GM23338 (cell line): Measurements from ENCODE around the gene PFKP. TPM values are rescaled to one million over a fixed set of nuclear protein-coding genes. Genes with fewer than 3 reads are reported as not detected.

Experiments
- ATAC-seq: fragments of 200-7000 bp; cut with Tn5 transposase; 3 replicates; pipeline ENCODE4 v1.9.1; 2020
- DNase-seq: peaks from one replicate; pipeline ENCODE4 v3.0.0-alpha.2; 2015; ENCODE audit warnings: low spot score
- H2AFZ ChIP-seq: fragments of 200-600 bp; sonication (generic); 2 replicates; pipeline ENCODE4 v1.8.0; 2016; ENCODE audit warnings: antibody characterized with exemption, mild to moderate bottlenecking, moderate library complexity
- H3F3A ChIP-seq: fragments of 200-600 bp; sonication (generic); replicated peaks from 2 replicates; pipeline ENCODE4 v1.8.0; 2017; ENCODE audit warnings: antibody characterized with exemption, mixed run types, low read depth
- H3K27ac ChIP-seq: fragments of 200-600 bp; sonication (generic); 2 replicates; pipeline ENCODE4 v1.6.1; 2016; ENCODE audit warnings: low read depth
- H3K27me3 ChIP-seq: fragments of 200-600 bp; sonication (generic); 2 replicates; pipeline ENCODE4 v1.8.0; 2016; ENCODE audit warnings: mild to moderate bottlenecking, mixed run types, moderate library complexity; ENCODE audit not compliant: insufficient read depth
- H3K36me3 ChIP-seq: fragments of 200-600 bp; sonication (generic); 2 replicates; pipeline ENCODE4 v1.8.0; 2016; ENCODE audit warnings: mild to moderate bottlenecking; ENCODE audit not compliant: insufficient read depth
- H3K4me1 ChIP-seq: fragments of 200-600 bp; sonication (generic); 2 replicates; pipeline ENCODE4 v1.8.0; 2016; ENCODE audit warnings: mild to moderate bottlenecking, moderate library complexity; ENCODE audit not compliant: insufficient read depth
- H3K4me2 ChIP-seq: fragments of 200-600 bp; sonication (generic); 2 replicates; pipeline ENCODE4 v1.7.1; 2017; ENCODE audit warnings: mixed run types
- H3K4me3 ChIP-seq: fragments of 200-600 bp; sonication (generic); 2 replicates; pipeline ENCODE4 v1.6.1; 2016; ENCODE audit warnings: mixed run types
- H3K79me2 ChIP-seq: fragments of 200-600 bp; sonication (generic); replicated peaks from 2 replicates; pipeline ENCODE4 v1.8.0; 2017; ENCODE audit warnings: mild to moderate bottlenecking; ENCODE audit not compliant: insufficient read depth
- H3K9me2 ChIP-seq: fragments of 200-600 bp; sonication (generic); 2 replicates; pipeline ENCODE4 v1.8.0; 2017; ENCODE audit not compliant: insufficient read depth
- H4K20me1 ChIP-seq: fragments of 200-600 bp; sonication (generic); replicated peaks from 2 replicates; pipeline ENCODE4 v1.8.0; 2017; ENCODE audit warnings: mild to moderate bottlenecking; ENCODE audit not compliant: insufficient read depth
- H3K27ac Mint-ChIP-seq: 2 replicates; pipeline ENCODE4 v1.8.0; 2020; ENCODE audit warnings: inconsistent platforms, mild to moderate bottlenecking, moderate library complexity, mixed read lengths
- H3K27me3 Mint-ChIP-seq: 3 replicates; pipeline ENCODE4 v1.8.0; 2022; ENCODE audit warnings: low read depth, mild to moderate bottlenecking, moderate library complexity, mixed read lengths, inconsistent platforms; ENCODE audit not compliant: insufficient read depth, poor library complexity
- H3K36me3 Mint-ChIP-seq: 3 replicates; pipeline ENCODE4 v1.8.0; 2021; ENCODE audit warnings: low read depth, mild to moderate bottlenecking, inconsistent platforms, moderate library complexity, mixed read lengths
- H3K4me1 Mint-ChIP-seq: 3 replicates; pipeline ENCODE4 v1.8.0; 2020; ENCODE audit warnings: mild to moderate bottlenecking, inconsistent platforms, mixed read lengths
- H3K4me3 Mint-ChIP-seq: 3 replicates; pipeline ENCODE4 v1.8.0; 2021; ENCODE audit warnings: moderate library complexity, mild to moderate bottlenecking, inconsistent platforms, mixed read lengths
- H3K9me3 Mint-ChIP-seq: 3 replicates; pipeline ENCODE4 v1.8.0; 2020; ENCODE audit warnings: moderate library complexity, mild to moderate bottlenecking, inconsistent platforms, mixed read lengths
- CTCF ChIP-seq, 2 experiments: fragments of 200-600 bp in 1 of 2; sonication (generic) in 1 of 2; conservative IDR thresholded peaks; 2 replicates each; pipeline versions ENCODE4 v1.5.1 to v1.6.1; 2016 to 2017; ENCODE audit warnings: antibody characterized with exemption in 2 of 2, low read depth in 2 of 2, mild to moderate bottlenecking in 2 of 2, moderate library complexity in 1 of 2
- EZH2 ChIP-seq: fragments of 200-600 bp; sonication (generic); IDR thresholded peaks from one replicate; pipeline ENCODE4 v1.8.0; 2017; ENCODE audit warnings: antibody characterized with exemption, mild to moderate bottlenecking, low read depth; ENCODE audit not compliant: unreplicated experiment
- JUNB ChIP-seq: IDR thresholded peaks from one replicate; pipeline ENCODE4 v1.6.1; 2016; ENCODE audit warnings: antibody characterized with exemption; ENCODE audit not compliant: unreplicated experiment
- NANOG ChIP-seq: IDR thresholded peaks from 2 replicates; pipeline ENCODE4 v1.6.1; 2016; ENCODE audit warnings: antibody characterized with exemption, borderline replicate concordance
- POLR2AphosphoS5 ChIP-seq: IDR thresholded peaks from 2 replicates; pipeline ENCODE4 v1.6.1; 2016; ENCODE audit warnings: antibody characterized with exemption, low read depth
- REST ChIP-seq: IDR thresholded peaks from one replicate; pipeline ENCODE4 v1.6.1; 2018; ENCODE audit warnings: antibody characterized with exemption; ENCODE audit not compliant: unreplicated experiment
- STAT1 ChIP-seq: IDR thresholded peaks from one replicate; pipeline ENCODE4 v1.6.1; 2016; ENCODE audit warnings: antibody characterized with exemption; ENCODE audit not compliant: unreplicated experiment
- ZNF114 ChIP-seq: fragments of 250-450 bp; sonication (Bioruptor Pico); IDR thresholded peaks from 2 replicates; pipeline ENCODE4 v1.5.0; 2020; ENCODE audit warnings: mild to moderate bottlenecking, moderate library complexity
- polyA plus RNA-seq: library from polyadenylated mRNA; unstranded; fragments of >200 nt; fragmentation: Nextera tagmentation; extraction: Ambion mirVana; gene quantifications from 2 replicates; pipeline ENCODE4 v1.2.1, GENCODE V29; 2016
- total RNA-seq: library from RNA; depleted of rRNA; stranded (reverse); fragments of >200 nt; shearing (Covaris generic); gene quantifications from 2 replicates; pipeline ENCODE4 v1.2.3, GENCODE V29; 2014
- TF ChIP-seq, protein P1 (sequence below): fragments of 250-450 bp; sonication (Bioruptor Pico); IDR thresholded peaks from 2 replicates; pipeline ENCODE4 v1.5.0; 2020; ENCODE audit warnings: mild to moderate bottlenecking, moderate library complexity

Gene PFKP
- total and polyA plus RNA-seq, 2 experiments from 2014 or later, result 56.3 to 120 TPM

- Histone ChIP-seq H4K20me1 (peaks cover 15% of the 10 kb centered on the region; the same call in 1 of the 2 replicates), H3F3A (no peaks in the 10 kb centered on the region), H3K4me1 (peaks cover 31% of the 10 kb centered on the region), H3K4me2 (0 out of 2 replicates have a peak overlapping the region, but pooled peaks have one; percentile 15), H2AFZ (no peak overlapping the region), H3K4me3 (no peak overlapping the region), H3K79me2 (peaks cover 88% of the 10 kb centered on the region), H3K27me3 (no peaks in the 10 kb centered on the region), H3K27ac (no peak overlapping the region), H3K36me3 (no peaks in the 10 kb centered on the region), H3K9me2 (no peaks in the 10 kb centered on the region)
- no peak for TF ChIP-seq STAT1
- Mint-ChIP-seq H3K4me3 (no peak overlapping the region), H3K4me1 (peaks cover 55% of the 10 kb centered on the region), H3K27me3 (peaks cover 10% of the 10 kb centered on the region), H3K9me3 (no peaks in the 10 kb centered on the region), H3K36me3 (peaks cover 34% of the 10 kb centered on the region; the same call in 2 of the 3 replicates), H3K27ac (no peak overlapping the region)
- ATAC-seq, result no peak
- DNase-seq, result no peak
Measured at GRCh38 chr10:3077509-3077908, 10.2 kb downstream of the PFKP start.

DNA sequence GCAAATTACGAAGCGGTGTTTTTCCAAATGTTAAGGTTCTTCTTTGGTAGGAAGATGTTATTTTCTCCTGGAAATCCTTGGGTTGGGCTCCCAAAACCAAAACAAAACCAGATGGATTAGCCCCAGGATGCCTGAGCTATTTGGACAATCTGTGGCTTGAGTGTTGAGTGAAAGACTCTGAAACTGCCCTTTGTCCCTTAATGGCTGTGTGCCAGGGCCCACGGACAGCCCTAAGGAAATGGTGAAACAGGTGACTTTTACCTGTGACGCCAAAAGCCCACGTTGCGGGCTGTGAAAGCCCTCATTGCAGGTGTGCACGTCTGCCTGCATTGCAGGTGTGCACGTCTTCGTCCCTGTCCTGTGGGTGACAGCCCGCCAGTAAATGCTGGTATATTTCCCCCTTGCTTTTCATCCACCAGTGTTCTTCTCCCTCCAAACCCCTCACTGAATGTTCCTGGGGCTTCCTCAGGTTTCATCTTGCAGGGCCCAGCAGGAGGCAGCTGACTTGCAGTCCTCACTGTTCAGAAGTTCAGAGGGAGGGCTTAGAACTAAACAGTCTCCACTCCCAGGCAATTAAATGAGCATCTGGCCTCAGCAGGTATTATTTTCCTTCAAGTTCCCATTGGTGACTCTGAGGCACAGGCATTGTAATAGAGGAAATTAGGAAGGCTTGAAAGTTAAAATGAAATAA is 10.7 kb downstream of the PFKP start:
- H3K27ac ChIP-seq, result peak overlapping the region; percentile 16; the same call in 1 of the 2 replicates
- no peaks in the 10 kb centered on the region for H3F3A ChIP-seq
- no peak for TF ChIP-seq ZNF114 (CRISPR knock-in tag)
- no peak for TF ChIP-seq POLR2AphosphoS5
- no peak for TF ChIP-seq EZH2
- TF ChIP-seq JUNB, result no peak
- no peak for TF ChIP-seq NANOG
- TF ChIP-seq CTCF (conservative IDR thresholded peaks at IDR 0.05; ENCODE audit: low read depth in 2 of 2), result no peak
- no peak for TF ChIP-seq STAT1
- TF ChIP-seq REST, result no peak
- TF ChIP-seq, protein P1, sequence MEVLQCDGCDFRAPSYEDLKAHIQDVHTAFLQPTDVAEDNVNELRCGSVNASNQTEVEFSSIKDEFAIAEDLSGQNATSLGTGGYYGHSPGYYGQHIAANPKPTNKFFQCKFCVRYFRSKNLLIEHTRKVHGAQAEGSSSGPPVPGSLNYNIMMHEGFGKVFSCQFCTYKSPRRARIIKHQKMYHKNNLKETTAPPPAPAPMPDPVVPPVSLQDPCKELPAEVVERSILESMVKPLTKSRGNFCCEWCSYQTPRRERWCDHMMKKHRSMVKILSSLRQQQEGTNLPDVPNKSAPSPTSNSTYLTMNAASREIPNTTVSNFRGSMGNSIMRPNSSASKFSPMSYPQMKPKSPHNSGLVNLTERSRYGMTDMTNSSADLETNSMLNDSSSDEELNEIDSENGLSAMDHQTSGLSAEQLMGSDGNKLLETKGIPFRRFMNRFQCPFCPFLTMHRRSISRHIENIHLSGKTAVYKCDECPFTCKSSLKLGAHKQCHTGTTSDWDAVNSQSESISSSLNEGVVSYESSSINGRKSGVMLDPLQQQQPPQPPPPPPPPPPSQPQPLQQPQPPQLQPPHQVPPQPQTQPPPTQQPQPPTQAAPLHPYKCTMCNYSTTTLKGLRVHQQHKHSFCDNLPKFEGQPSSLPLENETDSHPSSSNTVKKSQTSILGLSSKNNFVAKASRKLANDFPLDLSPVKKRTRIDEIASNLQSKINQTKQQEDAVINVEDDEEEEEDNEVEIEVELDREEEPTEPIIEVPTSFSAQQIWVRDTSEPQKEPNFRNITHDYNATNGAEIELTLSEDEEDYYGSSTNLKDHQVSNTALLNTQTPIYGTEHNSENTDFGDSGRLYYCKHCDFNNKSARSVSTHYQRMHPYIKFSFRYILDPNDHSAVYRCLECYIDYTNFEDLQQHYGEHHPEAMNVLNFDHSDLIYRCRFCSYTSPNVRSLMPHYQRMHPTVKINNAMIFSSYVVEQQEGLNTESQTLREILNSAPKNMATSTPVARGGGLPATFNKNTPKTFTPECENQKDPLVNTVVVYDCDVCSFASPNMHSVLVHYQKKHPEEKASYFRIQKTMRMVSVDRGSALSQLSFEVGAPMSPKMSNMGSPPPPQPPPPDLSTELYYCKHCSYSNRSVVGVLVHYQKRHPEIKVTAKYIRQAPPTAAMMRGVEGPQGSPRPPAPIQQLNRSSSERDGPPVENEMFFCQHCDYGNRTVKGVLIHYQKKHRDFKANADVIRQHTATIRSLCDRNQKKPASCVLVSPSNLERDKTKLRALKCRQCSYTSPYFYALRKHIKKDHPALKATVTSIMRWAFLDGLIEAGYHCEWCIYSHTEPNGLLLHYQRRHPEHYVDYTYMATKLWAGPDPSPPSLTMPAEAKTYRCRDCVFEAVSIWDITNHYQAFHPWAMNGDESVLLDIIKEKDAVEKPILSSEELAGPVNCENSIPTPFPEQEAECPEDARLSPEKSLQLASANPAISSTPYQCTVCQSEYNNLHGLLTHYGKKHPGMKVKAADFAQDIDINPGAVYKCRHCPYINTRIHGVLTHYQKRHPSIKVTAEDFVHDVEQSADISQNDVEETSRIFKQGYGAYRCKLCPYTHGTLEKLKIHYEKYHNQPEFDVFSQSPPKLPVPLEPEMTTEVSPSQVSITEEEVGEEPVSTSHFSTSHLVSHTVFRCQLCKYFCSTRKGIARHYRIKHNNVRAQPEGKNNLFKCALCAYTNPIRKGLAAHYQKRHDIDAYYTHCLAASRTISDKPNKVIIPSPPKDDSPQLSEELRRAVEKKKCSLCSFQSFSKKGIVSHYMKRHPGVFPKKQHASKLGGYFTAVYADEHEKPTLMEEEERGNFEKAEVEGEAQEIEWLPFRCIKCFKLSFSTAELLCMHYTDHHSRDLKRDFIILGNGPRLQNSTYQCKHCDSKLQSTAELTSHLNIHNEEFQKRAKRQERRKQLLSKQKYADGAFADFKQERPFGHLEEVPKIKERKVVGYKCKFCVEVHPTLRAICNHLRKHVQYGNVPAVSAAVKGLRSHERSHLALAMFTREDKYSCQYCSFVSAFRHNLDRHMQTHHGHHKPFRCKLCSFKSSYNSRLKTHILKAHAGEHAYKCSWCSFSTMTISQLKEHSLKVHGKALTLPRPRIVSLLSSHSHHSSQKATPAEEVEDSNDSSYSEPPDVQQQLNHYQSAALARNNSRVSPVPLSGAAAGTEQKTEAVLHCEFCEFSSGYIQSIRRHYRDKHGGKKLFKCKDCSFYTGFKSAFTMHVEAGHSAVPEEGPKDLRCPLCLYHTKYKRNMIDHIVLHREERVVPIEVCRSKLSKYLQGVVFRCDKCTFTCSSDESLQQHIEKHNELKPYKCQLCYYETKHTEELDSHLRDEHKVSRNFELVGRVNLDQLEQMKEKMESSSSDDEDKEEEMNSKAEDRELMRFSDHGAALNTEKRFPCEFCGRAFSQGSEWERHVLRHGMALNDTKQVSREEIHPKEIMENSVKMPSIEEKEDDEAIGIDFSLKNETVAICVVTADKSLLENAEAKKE, result no peak

More for the DNA sequence above, 10.7 kb downstream of the PFKP start:
- peak overlapping the region; percentile 15; the same call in 1 of the 2 replicates for H3K4me2 ChIP-seq
- H3K4me1 Mint-ChIP-seq, result peaks cover 49% of the 10 kb centered on the region
- no peaks in the 10 kb centered on the region for H3K27me3 ChIP-seq
- H3K36me3 ChIP-seq, result peaks cover 4% of the 10 kb centered on the region; the same call in 1 of the 2 replicates
- no peaks in the 10 kb centered on the region for H3K9me3 Mint-ChIP-seq
- H3K36me3 Mint-ChIP-seq, result peaks cover 34% of the 10 kb centered on the region
- no peaks in the 10 kb centered on the region for H3K9me2 ChIP-seq
- ATAC-seq, result peak; percentile 26
- H3K4me3 Mint-ChIP-seq, result 0 out of 3 replicates have a peak overlapping the region, but pooled peaks have one; percentile 18
- peaks cover 88% of the 10 kb centered on the region for H3K79me2 ChIP-seq
- peaks cover 9% of the 10 kb centered on the region for H3K27me3 Mint-ChIP-seq
- peaks cover 11% of the 10 kb centered on the region; the same call in 1 of the 2 replicates for H4K20me1 ChIP-seq
- H3K4me1 ChIP-seq, result peaks cover 25% of the 10 kb centered on the region
- H3K27ac Mint-ChIP-seq, result peak overlapping the region; percentile 65
- DNase-seq, result peak; percentile 23
- no peak overlapping the region for H3K4me3 ChIP-seq
- no peak overlapping the region for H2AFZ ChIP-seq
